ENCODE results near the gene SPHK2. TPM values are rescaled to one million over a fixed set of nuclear protein-coding genes. Genes with fewer than 3 reads are reported as not detected.

Gene SPHK2
- total RNA-seq, 1 donor from 2014 or later: 146 TPM

- no peak for DNase-seq
- no peak for TF ChIP-seq CTCF (IDR thresholded peaks at IDR 0.05; ENCODE audit: partially characterized antibody, unreplicated experiment)
These were observed 8.6 kb downstream of the SPHK2 start for GRCh38 chr19:48627865-48628314.

DNA sequence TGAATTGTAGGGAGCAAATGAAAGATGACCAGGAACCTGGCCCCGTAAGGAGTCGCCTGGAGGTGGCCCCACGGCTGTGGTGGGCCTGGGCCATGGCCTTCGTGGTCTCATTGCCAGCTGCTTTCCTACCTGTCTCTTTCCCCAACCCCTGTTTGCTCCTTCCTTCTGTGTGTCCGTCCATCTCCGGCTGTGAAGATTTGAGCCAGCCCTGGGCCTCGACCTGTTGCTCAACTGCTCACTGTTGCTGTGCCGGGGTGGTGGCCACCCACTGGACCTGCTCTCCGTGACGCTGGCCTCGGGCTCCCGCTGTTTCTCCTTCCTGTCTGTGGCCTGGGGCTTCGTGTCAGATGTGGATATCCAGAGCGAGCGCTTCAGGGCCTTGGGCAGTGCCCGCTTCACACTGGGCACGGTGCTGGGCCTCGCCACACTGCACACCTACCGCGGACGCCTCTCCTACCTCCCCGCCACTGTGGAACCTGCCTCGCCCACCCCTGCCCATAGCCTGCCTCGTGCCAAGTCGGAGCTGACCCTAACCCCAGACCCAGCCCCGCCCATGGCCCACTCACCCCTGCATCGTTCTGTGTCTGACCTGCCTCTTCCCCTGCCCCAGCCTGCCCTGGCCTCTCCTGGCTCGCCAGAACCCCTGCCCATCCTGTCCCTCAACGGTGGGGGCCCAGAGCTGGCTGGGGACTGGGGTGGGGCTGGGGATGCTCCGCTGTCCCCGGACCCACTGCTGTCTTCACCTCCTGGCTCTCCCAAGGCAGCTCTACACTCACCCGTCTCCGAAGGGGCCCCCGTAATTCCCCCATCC lies 9.4 kb downstream of the SPHK2 start:
- H3K4me3 Mint-ChIP-seq (ENCODE audit: unreplicated experiment): peak overlapping the region; percentile 32
- H3K4me1 Mint-ChIP-seq (ENCODE audit: low read depth, unreplicated experiment): peaks cover 16% of the 10 kb centered on the region
- H3K36me3 Mint-ChIP-seq (ENCODE audit: unreplicated experiment): no peaks in the 10 kb centered on the region
- peaks cover 11% of the 10 kb centered on the region for H3K9me3 Mint-ChIP-seq (ENCODE audit: unreplicated experiment)
- H3K27ac Mint-ChIP-seq (ENCODE audit: unreplicated experiment): no peak overlapping the region
- H3K27me3 Mint-ChIP-seq (ENCODE audit: unreplicated experiment): peaks cover 5% of the 10 kb centered on the region
- no peak for TF ChIP-seq CTCF (IDR thresholded peaks at IDR 0.05; ENCODE audit: partially characterized antibody, unreplicated experiment)
- DNase-seq: peak; percentile 28

More at GRCh38 chr19:48627865-48628314, 8.6 kb downstream of the SPHK2 start:
- Mint-ChIP-seq H3K27me3 (ENCODE audit: unreplicated experiment) (peaks cover 8% of the 10 kb centered on the region), H3K36me3 (ENCODE audit: unreplicated experiment) (no peaks in the 10 kb centered on the region), H3K4me1 (ENCODE audit: low read depth, unreplicated experiment) (peaks cover 18% of the 10 kb centered on the region), H3K4me3 (ENCODE audit: unreplicated experiment) (no peak overlapping the region), H3K27ac (ENCODE audit: unreplicated experiment) (no peak overlapping the region), H3K9me3 (ENCODE audit: unreplicated experiment) (peaks cover 14% of the 10 kb centered on the region)

- Mint-ChIP-seq H3K36me3 (ENCODE audit: unreplicated experiment) (no peaks in the 10 kb centered on the region), H3K4me3 (ENCODE audit: unreplicated experiment) (no peak overlapping the region), H3K27me3 (ENCODE audit: unreplicated experiment) (peaks cover 3% of the 10 kb centered on the region), H3K27ac (ENCODE audit: unreplicated experiment) (no peak overlapping the region), H3K4me1 (ENCODE audit: low read depth, unreplicated experiment) (peaks cover 14% of the 10 kb centered on the region), H3K9me3 (ENCODE audit: unreplicated experiment) (peaks cover 9% of the 10 kb centered on the region)
- DNase-seq: no peak
- TF ChIP-seq CTCF (IDR thresholded peaks at IDR 0.05; ENCODE audit: partially characterized antibody, unreplicated experiment): no peak
These were observed 9.9 kb downstream of the SPHK2 start for GRCh38 chr19:48629297-48629598.

DNA sequence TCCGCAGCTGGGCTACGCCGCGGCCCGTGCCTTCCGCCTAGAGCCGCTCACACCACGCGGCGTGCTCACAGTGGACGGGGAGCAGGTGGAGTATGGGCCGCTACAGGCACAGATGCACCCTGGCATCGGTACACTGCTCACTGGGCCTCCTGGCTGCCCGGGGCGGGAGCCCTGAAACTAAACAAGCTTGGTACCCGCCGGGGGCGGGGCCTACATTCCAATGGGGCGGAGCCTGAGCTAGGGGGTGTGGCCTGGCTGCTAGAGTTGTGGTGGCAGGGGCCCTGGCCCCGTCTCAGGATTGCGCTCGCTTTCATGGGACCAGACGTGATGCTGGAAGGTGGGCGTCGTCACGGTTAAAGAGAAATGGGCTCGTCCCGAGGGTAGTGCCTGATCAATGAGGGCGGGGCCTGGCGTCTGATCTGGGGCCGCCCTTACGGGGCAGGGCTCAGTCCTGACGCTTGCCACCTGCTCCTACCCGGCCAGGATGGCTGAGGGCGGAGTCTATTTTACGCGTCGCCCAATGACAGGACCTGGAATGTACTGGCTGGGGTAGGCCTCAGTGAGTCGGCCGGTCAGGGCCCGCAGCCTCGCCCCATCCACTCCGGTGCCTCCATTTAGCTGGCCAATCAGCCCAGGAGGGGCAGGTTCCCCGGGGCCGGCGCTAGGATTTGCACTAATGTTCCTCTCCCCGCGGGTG lies 10.4 kb downstream of the SPHK2 start:
- Mint-ChIP-seq H3K4me1 (ENCODE audit: low read depth, unreplicated experiment) (peaks cover 14% of the 10 kb centered on the region), H3K4me3 (ENCODE audit: unreplicated experiment) (peak overlapping the region; percentile 89), H3K27ac (ENCODE audit: unreplicated experiment) (peak overlapping the region; percentile 94), H3K27me3 (ENCODE audit: unreplicated experiment) (peaks cover 3% of the 10 kb centered on the region), H3K9me3 (ENCODE audit: unreplicated experiment) (peaks cover 9% of the 10 kb centered on the region), H3K36me3 (ENCODE audit: unreplicated experiment) (no peaks in the 10 kb centered on the region)
- peak; percentile 87 for DNase-seq
- no peak for TF ChIP-seq CTCF (IDR thresholded peaks at IDR 0.05; ENCODE audit: partially characterized antibody, unreplicated experiment)
